GM23338 (cell line): ENCODE results near the gene MIER2. TPM values are rescaled to one million over a fixed set of nuclear protein-coding genes. Genes with fewer than 3 reads are reported as not detected.

Experiments
- ATAC-seq: fragments of 200-7000 bp; cut with Tn5 transposase; 3 replicates; pipeline ENCODE4 v1.9.1; 2020
- DNase-seq: peaks from one replicate; pipeline ENCODE4 v3.0.0-alpha.2; 2015; ENCODE audit warnings: low spot score
- H2AFZ ChIP-seq: fragments of 200-600 bp; sonication (generic); 2 replicates; pipeline ENCODE4 v1.8.0; 2016; ENCODE audit warnings: antibody characterized with exemption, mild to moderate bottlenecking, moderate library complexity
- H3F3A ChIP-seq: fragments of 200-600 bp; sonication (generic); replicated peaks from 2 replicates; pipeline ENCODE4 v1.8.0; 2017; ENCODE audit warnings: antibody characterized with exemption, mixed run types, low read depth
- H3K27ac ChIP-seq: fragments of 200-600 bp; sonication (generic); 2 replicates; pipeline ENCODE4 v1.6.1; 2016; ENCODE audit warnings: low read depth
- H3K27me3 ChIP-seq: fragments of 200-600 bp; sonication (generic); 2 replicates; pipeline ENCODE4 v1.8.0; 2016; ENCODE audit warnings: mild to moderate bottlenecking, mixed run types, moderate library complexity; ENCODE audit not compliant: insufficient read depth
- H3K36me3 ChIP-seq: fragments of 200-600 bp; sonication (generic); 2 replicates; pipeline ENCODE4 v1.8.0; 2016; ENCODE audit warnings: mild to moderate bottlenecking; ENCODE audit not compliant: insufficient read depth
- H3K4me1 ChIP-seq: fragments of 200-600 bp; sonication (generic); 2 replicates; pipeline ENCODE4 v1.8.0; 2016; ENCODE audit warnings: mild to moderate bottlenecking, moderate library complexity; ENCODE audit not compliant: insufficient read depth
- H3K4me2 ChIP-seq: fragments of 200-600 bp; sonication (generic); 2 replicates; pipeline ENCODE4 v1.7.1; 2017; ENCODE audit warnings: mixed run types
- H3K4me3 ChIP-seq: fragments of 200-600 bp; sonication (generic); 2 replicates; pipeline ENCODE4 v1.6.1; 2016; ENCODE audit warnings: mixed run types
- H3K79me2 ChIP-seq: fragments of 200-600 bp; sonication (generic); replicated peaks from 2 replicates; pipeline ENCODE4 v1.8.0; 2017; ENCODE audit warnings: mild to moderate bottlenecking; ENCODE audit not compliant: insufficient read depth
- H3K9me2 ChIP-seq: fragments of 200-600 bp; sonication (generic); 2 replicates; pipeline ENCODE4 v1.8.0; 2017; ENCODE audit not compliant: insufficient read depth
- H4K20me1 ChIP-seq: fragments of 200-600 bp; sonication (generic); replicated peaks from 2 replicates; pipeline ENCODE4 v1.8.0; 2017; ENCODE audit warnings: mild to moderate bottlenecking; ENCODE audit not compliant: insufficient read depth
- H3K27ac Mint-ChIP-seq: 2 replicates; pipeline ENCODE4 v1.8.0; 2020; ENCODE audit warnings: inconsistent platforms, mild to moderate bottlenecking, moderate library complexity, mixed read lengths
- H3K27me3 Mint-ChIP-seq: 3 replicates; pipeline ENCODE4 v1.8.0; 2022; ENCODE audit warnings: low read depth, mild to moderate bottlenecking, moderate library complexity, mixed read lengths, inconsistent platforms; ENCODE audit not compliant: insufficient read depth, poor library complexity
- H3K36me3 Mint-ChIP-seq: 3 replicates; pipeline ENCODE4 v1.8.0; 2021; ENCODE audit warnings: low read depth, mild to moderate bottlenecking, inconsistent platforms, moderate library complexity, mixed read lengths
- H3K4me1 Mint-ChIP-seq: 3 replicates; pipeline ENCODE4 v1.8.0; 2020; ENCODE audit warnings: mild to moderate bottlenecking, inconsistent platforms, mixed read lengths
- H3K4me3 Mint-ChIP-seq: 3 replicates; pipeline ENCODE4 v1.8.0; 2021; ENCODE audit warnings: moderate library complexity, mild to moderate bottlenecking, inconsistent platforms, mixed read lengths
- H3K9me3 Mint-ChIP-seq: 3 replicates; pipeline ENCODE4 v1.8.0; 2020; ENCODE audit warnings: moderate library complexity, mild to moderate bottlenecking, inconsistent platforms, mixed read lengths
- CREB1 ChIP-seq: fragments of 250-450 bp; sonication (Bioruptor Pico); IDR thresholded peaks from 2 replicates; pipeline ENCODE4 v1.5.0; 2020; ENCODE audit warnings: low read depth, mild to moderate bottlenecking, moderate library complexity
- CTCF ChIP-seq, 2 experiments: fragments of 200-600 bp in 1 of 2; sonication (generic) in 1 of 2; conservative IDR thresholded peaks; 2 replicates each; pipeline versions ENCODE4 v1.5.1 to v1.6.1; 2016 to 2017; ENCODE audit warnings: antibody characterized with exemption in 2 of 2, low read depth in 2 of 2, mild to moderate bottlenecking in 2 of 2, moderate library complexity in 1 of 2
- EZH2 ChIP-seq: fragments of 200-600 bp; sonication (generic); IDR thresholded peaks from one replicate; pipeline ENCODE4 v1.8.0; 2017; ENCODE audit warnings: antibody characterized with exemption, mild to moderate bottlenecking, low read depth; ENCODE audit not compliant: unreplicated experiment
- EZH2phosphoT487 ChIP-seq: fragments of 200-600 bp; sonication (generic); IDR thresholded peaks from one replicate; pipeline ENCODE4 v1.8.1; 2018; ENCODE audit warnings: antibody characterized with exemption; ENCODE audit not compliant: unreplicated experiment
- JUNB ChIP-seq: IDR thresholded peaks from one replicate; pipeline ENCODE4 v1.6.1; 2016; ENCODE audit warnings: antibody characterized with exemption; ENCODE audit not compliant: unreplicated experiment
- NANOG ChIP-seq: IDR thresholded peaks from 2 replicates; pipeline ENCODE4 v1.6.1; 2016; ENCODE audit warnings: antibody characterized with exemption, borderline replicate concordance
- POLR2AphosphoS5 ChIP-seq: IDR thresholded peaks from 2 replicates; pipeline ENCODE4 v1.6.1; 2016; ENCODE audit warnings: antibody characterized with exemption, low read depth
- REST ChIP-seq: IDR thresholded peaks from one replicate; pipeline ENCODE4 v1.6.1; 2018; ENCODE audit warnings: antibody characterized with exemption; ENCODE audit not compliant: unreplicated experiment
- STAT1 ChIP-seq: IDR thresholded peaks from one replicate; pipeline ENCODE4 v1.6.1; 2016; ENCODE audit warnings: antibody characterized with exemption; ENCODE audit not compliant: unreplicated experiment
- ZNF114 ChIP-seq: fragments of 250-450 bp; sonication (Bioruptor Pico); IDR thresholded peaks from 2 replicates; pipeline ENCODE4 v1.5.0; 2020; ENCODE audit warnings: mild to moderate bottlenecking, moderate library complexity
- ZNF331 ChIP-seq: fragments of 250-450 bp; sonication (Bioruptor Pico); IDR thresholded peaks from 2 replicates; pipeline ENCODE4 v1.5.0; 2020; ENCODE audit warnings: low read depth, mild to moderate bottlenecking, moderate library complexity
- polyA plus RNA-seq: library from polyadenylated mRNA; unstranded; fragments of >200 nt; fragmentation: Nextera tagmentation; extraction: Ambion mirVana; gene quantifications from 2 replicates; pipeline ENCODE4 v1.2.1, GENCODE V29; 2016
- total RNA-seq: library from RNA; depleted of rRNA; stranded (reverse); fragments of >200 nt; shearing (Covaris generic); gene quantifications from 2 replicates; pipeline ENCODE4 v1.2.3, GENCODE V29; 2014
- TF ChIP-seq, protein P1 (sequence below): IDR thresholded peaks from 2 replicates; pipeline ENCODE4 v1.6.1; 2016; ENCODE audit warnings: antibody characterized with exemption

The MIER2 gene
- total and polyA plus RNA-seq, 2 experiments from 2014 or later, result 30.2 to 37.9 TPM

- no peak overlapping the region for H3K4me3 ChIP-seq
- H3K27ac ChIP-seq, result no peak overlapping the region
- H2AFZ ChIP-seq, result no peak overlapping the region
- Mint-ChIP-seq H3K4me3 (peak overlapping the region; percentile 28; the same call in 1 of the 3 replicates), H3K27me3 (peaks cover 11% of the 10 kb centered on the region), H3K27ac (peak overlapping the region; percentile 71; the same call in 1 of the 2 replicates), H3K4me1 (peaks cover 22% of the 10 kb centered on the region), H3K9me3 (no peaks in the 10 kb centered on the region), H3K36me3 (peaks cover 29% of the 10 kb centered on the region)
- H3K79me2 ChIP-seq, result no peaks in the 10 kb centered on the region
- no peaks in the 10 kb centered on the region for H3K9me2 ChIP-seq
- no peaks in the 10 kb centered on the region for H4K20me1 ChIP-seq
- no peaks in the 10 kb centered on the region for H3K27me3 ChIP-seq
- no peaks in the 10 kb centered on the region for H3F3A ChIP-seq
- peak overlapping the region; percentile 59; the same call in 1 of the 2 replicates for H3K4me2 ChIP-seq
- H3K36me3 ChIP-seq, result no peaks in the 10 kb centered on the region; the same call in 1 of the 2 replicates
- no peak for TF ChIP-seq ZNF114 (CRISPR knock-in tag)
- no peak for TF ChIP-seq CTCF (conservative IDR thresholded peaks at IDR 0.05; ENCODE audit: low read depth in 2 of 2)
- TF ChIP-seq CREB1 (CRISPR knock-in tag), result peak; percentile 21; the same call in 1 of the 2 replicates
- TF ChIP-seq REST, result peak; percentile 89
- TF ChIP-seq, protein P1, sequence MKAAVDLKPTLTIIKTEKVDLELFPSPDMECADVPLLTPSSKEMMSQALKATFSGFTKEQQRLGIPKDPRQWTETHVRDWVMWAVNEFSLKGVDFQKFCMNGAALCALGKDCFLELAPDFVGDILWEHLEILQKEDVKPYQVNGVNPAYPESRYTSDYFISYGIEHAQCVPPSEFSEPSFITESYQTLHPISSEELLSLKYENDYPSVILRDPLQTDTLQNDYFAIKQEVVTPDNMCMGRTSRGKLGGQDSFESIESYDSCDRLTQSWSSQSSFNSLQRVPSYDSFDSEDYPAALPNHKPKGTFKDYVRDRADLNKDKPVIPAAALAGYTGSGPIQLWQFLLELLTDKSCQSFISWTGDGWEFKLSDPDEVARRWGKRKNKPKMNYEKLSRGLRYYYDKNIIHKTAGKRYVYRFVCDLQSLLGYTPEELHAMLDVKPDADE, result no peak
- ATAC-seq (peak; percentile 78), DNase-seq (peak; percentile 84)
- H3K4me1 ChIP-seq, result peaks cover 6% of the 10 kb centered on the region
Measured at GRCh38 chr19:277581-278165, 66.9 kb downstream of the MIER2 start.

GRCh38 chr19:277131-277530 lies 67.5 kb downstream of the MIER2 start:
- Histone ChIP-seq H3K79me2 (no peaks in the 10 kb centered on the region), H3K9me2 (no peaks in the 10 kb centered on the region), H3K4me1 (peaks cover 6% of the 10 kb centered on the region), H3K36me3 (no peaks in the 10 kb centered on the region; the same call in 1 of the 2 replicates), H3K4me2 (no peak overlapping the region), H3K4me3 (no peak overlapping the region), H3F3A (no peaks in the 10 kb centered on the region), H3K27ac (no peak overlapping the region), H3K27me3 (no peaks in the 10 kb centered on the region), H4K20me1 (no peaks in the 10 kb centered on the region), H2AFZ (no peak overlapping the region)
- Mint-ChIP-seq H3K27ac (peak overlapping the region; percentile 71; the same call in 1 of the 2 replicates), H3K36me3 (peaks cover 26% of the 10 kb centered on the region; the same call in 2 of the 3 replicates), H3K27me3 (peaks cover 11% of the 10 kb centered on the region), H3K4me3 (no peak overlapping the region; the same call in 2 of the 3 replicates), H3K4me1 (peaks cover 19% of the 10 kb centered on the region), H3K9me3 (no peaks in the 10 kb centered on the region)
- ATAC-seq, result no peak; the same call in 2 of the 3 replicates
- DNase-seq, result no peak
- TF ChIP-seq JUNB (no peak), CTCF (conservative IDR thresholded peaks at IDR 0.05; ENCODE audit: low read depth in 2 of 2) (no peak), EZH2 (no peak), ZNF114 (CRISPR knock-in tag) (no peak), EZH2phosphoT487 (no peak), ZNF331 (CRISPR knock-in tag) (no peak), NANOG (no peak), STAT1 (no peak), POLR2AphosphoS5 (no peak)
- TF ChIP-seq, protein P1, result no peak
